Activated naive CD4-positive, alpha-beta T cell treated with Interleukin-2 at 50 U/mL for 16 hours (primary cell): ENCODE data around the gene MYOCOS.
"Not testable (repeated sequence)": the region's sequence is repeated elsewhere in the genome, so short reads cannot be mapped to it uniquely, and the experiment has no call there.

ENCODE experiments used
- DNase-seq: peaks from one replicate; pipeline ENCODE4 v3.0.0-alpha.2; 2020

The MYOCOS gene, protein sequence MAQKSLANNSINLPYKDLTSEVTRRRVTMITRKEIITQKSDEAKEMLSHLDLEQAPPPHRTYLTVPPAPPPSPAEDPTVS

DNA sequence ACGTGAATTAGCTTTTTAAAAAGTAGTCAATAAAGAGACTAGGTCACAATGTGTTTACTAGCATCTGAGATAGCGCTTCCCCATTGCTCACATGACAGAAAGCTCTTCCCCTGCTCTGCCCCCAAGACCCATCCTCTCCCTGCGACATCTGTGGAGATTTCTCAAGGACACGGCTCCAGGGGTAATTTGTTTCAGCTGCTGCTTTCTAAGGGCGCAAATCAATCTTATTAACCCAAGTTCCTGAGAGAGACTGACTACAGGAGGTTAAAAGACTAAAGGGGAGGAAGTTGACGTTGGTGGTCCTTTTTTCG, at the start of gene MYOCOS:
MYOCOS (plus strand) TSS at position 92 of the 311 bp plus-strand sequence. CDS start 1,641 bp downstream, outside the sequence.
- no peak for DNase-seq

DNA sequence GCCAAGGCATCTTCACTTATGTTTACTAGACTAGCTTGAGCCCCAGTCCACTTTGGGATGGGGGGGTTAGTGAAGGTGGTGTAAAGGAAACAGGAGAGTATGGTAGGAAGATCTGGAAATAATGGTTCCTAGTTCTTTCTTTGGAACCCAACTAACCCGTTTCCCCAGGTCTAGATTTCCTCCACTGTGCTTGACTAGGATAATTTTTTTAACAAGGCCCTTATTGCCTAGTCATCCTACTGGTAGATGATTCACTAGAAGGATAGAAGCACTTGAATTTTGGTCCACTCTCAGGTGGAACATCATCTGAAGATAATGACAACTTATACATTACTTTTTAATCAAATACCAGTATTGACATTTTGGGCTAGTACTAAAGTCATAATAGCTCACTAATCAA, 45.9 kb upstream of the MYOCOS start:
- no peak for DNase-seq

DNA sequence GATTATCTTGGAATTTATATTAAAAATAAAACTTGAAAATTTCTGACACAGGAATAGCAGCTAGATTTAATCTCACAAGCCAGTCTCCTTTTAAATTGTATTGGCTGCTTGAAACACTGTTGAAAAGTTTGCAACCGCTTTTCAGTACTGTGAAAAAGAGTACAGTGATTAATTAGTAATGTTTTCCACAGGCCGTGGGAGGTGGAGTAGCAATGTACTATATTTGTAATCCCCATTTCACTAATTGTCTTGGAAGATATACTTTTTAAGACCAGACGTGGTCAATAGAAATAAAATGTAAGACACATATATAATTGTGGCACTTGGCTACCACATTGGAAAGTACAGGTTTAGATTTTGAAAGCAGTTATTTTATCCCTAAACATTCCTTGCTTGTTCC, 40.8 kb upstream of the MYOCOS start:
- DNase-seq = no peak

DNA sequence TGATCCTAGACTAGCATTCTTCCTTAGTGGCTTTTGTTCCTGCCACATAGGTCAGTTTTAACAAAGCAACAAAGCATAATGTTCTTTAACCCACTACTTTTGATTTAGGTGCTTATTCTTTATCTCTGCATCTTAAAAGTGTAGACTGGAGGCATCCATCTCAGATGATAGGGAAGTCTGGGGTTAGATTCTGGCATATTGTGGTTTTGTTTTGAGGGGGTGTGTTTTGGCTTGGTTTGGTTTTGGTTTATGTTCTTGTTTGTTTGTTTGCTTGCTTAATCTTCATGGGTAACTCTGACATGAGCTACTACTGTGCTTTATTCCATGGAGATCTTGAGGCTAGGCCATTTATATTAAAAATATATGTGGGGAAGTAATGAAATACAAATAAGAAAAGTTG, 40.3 kb upstream of the MYOCOS start:
- no peak for DNase-seq

DNA sequence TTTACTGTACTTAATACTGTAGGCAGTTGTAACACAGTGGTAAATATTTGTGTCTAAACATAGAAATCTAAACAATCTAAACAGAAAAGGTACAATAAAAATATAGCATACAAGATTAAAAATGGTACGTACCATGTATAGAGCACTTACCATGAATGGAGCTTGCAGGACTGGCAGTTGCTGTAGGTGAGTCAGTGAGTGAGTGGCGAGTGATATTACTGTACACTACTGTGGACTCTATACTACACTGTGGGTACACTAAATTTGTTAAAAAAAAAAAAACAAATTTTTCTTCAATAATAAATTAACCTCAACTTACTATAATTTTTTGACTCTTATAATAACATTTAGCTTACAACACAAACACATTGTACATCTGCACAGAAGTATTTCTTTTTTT, 39.5 kb upstream of the MYOCOS start:
- no peak for DNase-seq

DNA sequence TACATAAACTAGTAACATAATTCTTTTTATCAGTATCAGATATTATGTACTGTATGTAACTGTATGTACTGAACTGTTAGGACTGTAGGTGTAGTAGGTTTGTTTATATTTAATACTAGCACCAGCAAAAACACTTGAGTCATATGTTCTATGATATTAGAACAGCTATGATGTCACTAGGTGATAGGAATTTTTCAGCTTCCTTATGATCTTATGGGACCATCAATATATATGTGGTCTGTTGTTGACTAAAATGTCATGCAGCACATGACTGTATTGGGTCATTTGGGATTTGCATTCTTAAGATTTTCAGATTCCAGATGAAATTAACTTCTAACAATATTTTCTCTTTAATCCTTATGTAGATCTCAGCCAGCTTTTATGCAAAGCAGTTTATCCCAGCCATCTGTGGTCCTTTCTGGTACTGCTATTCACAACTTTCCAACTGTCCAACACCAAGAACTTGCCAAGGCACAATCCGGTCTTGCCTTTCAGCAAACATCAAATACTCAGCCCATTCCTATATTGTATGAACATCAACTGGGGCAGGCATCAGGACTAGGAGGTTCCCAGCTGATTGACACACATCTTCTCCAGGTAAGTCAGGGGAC, 38.3 kb upstream of the MYOCOS start:
- DNase-seq = no peak

DNA sequence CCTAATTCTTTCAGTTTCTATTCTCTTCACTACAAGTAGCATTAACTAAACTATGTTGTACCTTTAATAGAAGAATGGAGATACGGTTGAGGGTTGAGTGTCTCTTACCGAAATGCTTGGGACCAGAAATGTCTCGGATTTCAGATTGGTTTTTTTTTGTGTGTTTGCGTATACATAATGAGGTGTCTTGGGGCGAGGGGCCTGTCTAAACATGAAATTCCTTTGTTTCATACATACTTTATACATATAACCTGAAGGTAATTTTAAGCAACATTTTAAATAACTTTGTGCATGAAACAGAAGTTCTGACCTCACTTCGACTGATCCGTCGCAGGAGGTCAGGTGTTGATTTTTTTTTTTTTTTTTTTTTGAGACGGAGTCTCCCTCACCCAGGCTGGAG, 36.3 kb upstream of the MYOCOS start:
- no peak for DNase-seq

DNA sequence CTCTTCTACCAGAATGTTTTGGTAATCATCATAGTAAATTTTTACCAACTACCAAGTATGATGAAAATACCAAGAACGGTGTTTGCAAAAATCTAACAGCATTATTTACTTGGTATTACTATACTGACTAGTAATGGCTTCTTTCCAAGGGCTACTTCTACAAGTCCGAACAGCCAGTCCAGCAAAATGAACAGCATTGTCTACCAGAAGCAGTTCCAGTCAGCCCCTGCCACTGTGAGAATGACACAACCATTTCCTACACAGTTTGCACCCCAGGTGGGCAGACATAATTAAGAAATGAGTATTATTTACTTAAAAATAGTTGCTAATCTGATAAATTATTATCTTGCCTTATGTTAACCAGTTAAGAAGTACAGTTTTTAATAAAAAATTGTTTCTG, 33.8 kb upstream of the MYOCOS start:
- DNase-seq = no peak

DNA sequence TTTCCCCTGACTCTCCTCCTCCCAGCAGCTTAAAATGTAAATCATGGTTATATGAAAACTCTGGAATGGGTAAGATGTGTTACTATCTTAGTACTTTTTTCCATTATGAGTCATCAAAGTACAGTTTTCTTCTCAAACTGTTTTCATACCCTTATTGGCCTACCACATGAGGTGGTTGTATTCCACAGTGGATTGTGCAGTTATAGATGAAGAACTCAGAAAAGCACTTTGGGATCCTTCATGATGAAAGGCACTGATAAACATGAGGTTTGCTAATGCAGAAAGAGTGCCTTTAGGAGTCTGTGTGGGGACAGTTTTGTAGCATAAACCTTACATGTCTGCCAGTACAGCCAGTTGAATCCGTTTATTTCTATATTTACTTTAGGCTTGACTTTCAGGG, 32.0 kb upstream of the MYOCOS start:
- no peak for DNase-seq

DNA sequence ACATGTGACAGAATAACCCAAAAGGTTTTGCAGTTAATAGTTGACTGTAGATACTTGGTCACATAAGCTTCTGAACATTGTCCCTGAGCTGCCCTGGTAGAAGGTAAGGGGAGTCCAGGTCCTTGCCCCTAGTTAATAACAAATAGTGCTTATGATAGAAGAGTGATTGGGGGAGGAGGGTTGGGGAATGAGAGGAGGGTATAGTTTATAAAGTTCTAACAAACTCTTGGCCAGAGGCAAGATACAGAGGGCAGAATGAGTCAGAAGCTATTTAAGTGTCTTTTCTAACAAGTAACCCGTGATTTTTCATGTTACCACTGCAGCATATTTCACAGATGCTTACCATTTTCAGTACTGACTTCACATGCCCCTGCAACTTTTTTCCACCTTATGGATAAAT, 26.7 kb upstream of the MYOCOS start:
- no peak for DNase-seq

DNA sequence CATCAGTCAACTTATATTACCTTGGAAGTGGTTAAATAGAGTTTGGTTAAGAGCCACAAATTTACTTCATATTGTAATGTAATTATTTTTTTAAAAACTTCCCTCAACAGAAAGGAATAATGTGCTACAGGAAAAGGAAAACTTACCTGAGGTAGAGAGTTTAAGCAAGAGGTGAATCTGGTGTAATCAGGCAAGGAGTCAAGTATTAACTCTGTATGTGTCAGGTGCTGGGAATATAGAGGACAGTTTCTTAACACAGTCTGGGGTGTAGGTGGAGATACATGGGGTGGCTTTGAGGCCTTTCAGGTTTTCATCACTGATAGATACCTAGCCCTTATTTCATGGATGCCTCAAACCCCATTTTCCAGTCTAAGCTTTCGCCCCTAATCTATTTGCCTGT, 25.9 kb upstream of the MYOCOS start:
- no peak for DNase-seq

DNA sequence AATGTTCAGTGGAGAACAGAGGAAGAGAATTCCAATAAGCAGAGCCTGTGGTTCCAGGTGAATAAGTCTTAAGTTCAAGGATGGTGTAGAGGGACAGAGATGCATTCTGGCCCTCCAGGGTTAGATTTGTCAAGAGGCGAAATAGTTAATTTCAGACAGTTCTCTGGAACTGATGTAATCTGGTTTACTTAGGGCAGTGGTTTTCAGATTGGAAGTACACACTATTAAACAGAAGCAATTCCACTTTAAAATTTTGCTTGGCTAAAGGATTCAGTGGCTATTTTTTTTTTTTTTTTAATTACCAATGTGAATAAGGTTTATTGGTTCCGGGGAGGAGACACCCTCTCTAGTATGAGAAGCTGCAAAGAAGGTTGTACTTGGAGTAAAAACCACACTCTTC, 25.3 kb upstream of the MYOCOS start:
- DNase-seq = no peak

DNA sequence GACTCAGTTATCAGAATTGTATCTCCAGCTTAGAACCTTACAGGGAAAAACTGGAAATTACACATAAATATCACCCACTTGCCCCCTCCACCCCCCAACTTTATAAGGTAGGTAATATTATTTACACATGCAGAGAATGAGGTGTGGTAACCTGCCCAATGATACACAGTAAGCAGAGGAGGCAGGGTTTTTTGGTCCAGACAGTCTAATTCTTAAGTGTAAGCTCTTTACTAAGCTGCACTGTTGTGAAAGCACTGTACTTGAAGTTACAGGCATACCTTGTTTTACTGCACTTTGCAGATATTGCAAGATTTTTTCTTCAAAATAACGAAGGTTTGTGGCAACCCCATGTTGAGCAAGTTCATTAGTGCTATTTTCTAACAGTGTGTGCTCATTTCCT, 24.8 kb upstream of the MYOCOS start:
- no peak for DNase-seq

DNA sequence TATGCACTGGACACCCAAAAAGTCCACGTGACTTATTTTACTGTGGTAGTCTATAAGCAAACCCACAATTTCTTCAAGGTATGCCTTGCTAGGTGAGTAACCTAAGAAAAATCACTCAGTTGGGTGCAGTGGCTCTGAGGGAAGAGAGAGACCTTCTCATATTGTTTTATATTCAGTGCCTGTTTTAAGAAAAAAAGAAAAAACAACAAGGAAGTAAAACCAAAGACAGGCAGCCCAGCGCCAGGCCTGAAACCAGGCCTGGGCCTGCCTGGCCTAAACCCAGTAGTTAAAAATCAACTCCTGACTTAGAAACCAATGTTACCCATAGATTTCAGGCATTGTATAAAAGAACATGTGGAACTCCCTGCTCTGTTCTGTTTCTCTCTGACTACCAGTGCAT, 21.7 kb upstream of the MYOCOS start:
- DNase-seq = not testable (repeated sequence)

DNA sequence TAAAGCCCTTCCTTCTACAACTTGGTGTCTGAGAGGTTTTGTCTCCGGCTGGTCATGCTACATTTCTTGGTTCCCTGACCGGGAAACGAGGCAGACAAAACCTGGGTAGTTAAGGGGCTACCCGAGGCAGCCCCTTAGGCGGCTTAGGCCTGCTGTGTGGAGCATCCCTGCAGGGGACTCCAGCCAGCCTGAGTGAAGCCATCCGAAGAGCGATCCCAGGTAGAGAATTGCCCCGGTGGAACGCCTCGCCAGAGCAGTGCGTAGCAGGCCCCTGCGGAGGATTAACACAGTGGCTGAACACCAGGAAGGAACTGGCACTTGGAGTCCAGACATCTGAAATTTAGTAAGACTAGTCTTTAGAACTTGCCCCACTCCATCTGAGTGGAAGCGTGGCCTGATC, 21.2 kb upstream of the MYOCOS start:
- DNase-seq = no peak

DNA sequence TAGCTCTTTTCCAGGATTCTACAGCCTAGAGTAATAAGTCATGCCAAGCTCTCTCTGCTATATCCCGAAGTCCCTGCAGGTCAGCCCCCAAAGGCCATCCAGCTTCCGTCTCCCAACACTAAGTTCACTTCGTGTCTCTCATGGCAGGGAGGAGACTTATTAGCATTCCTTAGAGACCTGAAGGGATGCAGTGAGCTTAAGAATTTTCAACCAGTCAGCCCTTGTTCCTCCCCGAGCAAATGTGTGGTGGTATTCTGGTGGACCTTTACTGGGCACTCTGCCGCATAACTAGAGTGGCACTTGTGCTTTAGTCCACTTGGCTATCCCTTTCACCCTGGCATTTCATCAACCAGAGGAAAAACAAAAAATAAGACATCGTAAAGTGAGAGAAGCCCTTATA, 19.0 kb upstream of the MYOCOS start:
- DNase-seq = not testable (repeated sequence)

DNA sequence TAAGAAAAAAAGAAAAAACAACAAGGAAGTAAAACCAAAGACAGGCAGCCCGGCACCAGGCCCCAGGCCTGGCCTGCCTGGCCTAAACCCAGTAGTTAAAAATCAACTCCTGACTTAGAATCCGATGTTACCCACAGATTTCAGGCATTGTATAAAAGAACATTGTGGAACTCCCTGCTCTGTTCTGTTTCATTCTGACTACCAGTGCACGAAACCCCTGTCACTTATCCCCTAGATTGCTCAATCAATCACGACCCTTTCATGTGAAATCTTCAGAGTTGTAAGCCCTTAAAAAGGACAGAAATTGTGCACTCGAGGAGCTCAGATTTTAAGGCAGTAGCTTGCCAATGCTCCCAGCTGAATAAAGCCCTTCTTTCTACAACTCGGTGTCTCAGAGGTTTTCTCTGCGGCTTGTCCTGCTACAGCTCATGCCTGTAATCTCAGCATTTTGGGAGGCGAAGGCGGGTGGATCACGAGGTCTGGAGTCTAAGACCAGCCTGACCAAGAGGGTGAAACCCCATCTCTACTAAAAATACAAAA, 15.6 kb upstream of the MYOCOS start:
- no peak for DNase-seq

DNA sequence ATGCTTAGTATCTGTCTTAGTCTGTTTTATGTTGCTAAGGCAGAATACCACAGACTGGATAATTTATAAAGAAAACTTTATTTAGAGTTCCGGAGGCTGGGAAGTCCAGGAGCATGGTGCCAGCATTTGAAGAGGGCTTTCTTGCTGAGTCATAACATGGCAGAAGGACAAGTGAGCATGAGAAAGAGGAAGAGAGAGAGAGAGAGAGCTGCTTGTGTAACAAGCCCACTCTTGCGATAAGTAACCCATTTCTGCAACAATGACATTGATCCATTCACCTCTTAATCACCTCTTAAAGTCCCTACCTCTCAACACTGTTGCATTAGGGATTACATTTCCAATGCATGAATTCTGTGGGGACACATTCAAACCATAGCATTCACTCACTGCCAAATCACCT, 11.7 kb upstream of the MYOCOS start:
- DNase-seq = no peak

DNA sequence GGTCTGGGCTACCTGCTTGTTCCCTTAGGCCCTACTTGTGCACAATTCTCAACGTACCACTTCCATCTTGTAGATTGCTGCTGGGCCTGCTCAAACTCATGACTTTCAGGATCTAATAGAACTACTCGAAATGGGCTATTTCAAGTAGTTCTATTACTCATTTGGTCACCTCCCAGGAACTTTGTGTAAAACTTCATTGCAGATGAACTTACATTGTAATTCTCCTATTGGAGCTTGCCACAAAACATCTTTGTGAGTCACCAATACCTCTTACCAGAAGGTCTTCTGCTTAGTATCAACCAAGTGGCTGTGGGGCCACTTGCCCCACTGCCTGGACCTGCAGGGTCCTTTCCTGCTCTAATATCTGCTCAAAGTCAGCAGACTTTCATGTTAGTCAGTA, 10.7 kb upstream of the MYOCOS start:
- DNase-seq = no peak

DNA sequence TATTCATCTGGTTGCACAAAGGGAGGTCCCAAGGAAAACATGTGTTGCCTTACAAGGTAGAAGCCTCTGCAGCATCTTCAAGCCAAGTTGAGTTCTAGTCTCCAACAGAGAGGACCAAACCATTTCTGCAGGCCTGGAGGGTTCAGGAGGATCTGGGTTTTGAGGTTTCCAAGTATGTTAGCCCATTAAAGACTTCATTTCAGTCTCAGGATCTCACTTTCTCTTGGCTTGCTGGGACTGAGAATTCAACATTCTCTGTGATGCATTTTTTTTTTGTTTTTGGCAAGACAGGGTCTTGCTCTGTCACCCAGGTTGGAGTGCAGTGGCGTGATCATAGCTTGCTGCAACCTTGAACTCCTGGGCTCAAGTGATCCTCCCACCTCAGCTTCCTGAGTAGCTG, 8.8 kb upstream of the MYOCOS start:
- no peak for DNase-seq

DNA sequence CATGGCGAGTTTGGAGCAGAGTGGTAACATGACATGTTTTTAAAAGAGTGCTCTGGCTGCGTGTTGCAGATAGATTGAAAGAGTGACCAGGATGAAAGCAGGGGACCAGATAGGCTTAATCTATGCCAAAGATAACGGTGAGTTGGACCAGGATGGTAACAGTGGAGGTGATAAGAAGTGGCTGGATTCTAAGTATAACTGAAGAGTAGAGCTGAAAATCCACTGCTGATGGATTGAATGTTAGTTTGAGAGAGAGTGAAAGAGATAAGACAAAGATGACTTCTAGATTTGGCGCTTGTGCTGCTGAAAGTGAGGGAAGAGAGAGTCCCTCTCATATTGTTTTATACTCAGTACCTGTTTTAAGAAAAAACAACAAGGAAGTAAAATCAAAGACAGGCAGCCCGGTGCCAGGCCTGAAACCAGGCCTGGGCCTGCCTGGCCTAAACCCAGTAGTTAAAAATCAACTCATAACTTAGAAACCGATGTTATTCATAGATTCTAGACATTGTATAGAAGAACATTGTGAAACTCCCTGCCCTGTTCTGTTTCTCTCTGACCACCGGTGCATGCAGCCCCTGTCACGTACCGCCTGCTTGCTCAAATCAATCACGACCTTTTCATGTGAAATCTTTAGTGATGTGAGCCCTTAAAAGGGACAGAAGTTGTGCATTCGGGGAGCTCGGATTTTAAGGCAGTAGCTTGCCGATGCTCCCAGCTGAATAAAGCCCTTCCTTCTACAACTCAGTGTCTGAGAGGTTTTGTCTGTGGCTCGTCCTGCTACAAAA, 6.7 kb upstream of the MYOCOS start:
- DNase-seq = not testable (repeated sequence)

DNA sequence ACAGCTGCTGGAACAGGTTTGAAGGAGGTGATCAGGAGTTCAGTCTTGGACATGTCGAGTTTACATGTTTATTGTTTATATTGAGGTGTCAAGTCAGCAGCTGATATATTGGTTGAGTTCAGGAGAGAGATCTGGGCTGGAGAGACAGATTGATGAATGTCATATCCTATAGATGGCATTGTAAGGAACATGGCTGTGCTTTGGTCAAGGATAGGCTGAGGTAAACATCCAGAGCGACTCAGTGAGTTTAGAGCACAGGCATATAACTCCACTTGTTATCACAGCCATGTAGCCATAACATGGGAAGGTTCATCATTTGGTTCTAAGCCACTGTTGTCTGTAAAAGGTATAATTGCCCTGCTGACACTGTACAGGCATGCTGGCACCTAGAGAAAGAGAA, 5.5 kb upstream of the MYOCOS start:
- DNase-seq = no peak

DNA sequence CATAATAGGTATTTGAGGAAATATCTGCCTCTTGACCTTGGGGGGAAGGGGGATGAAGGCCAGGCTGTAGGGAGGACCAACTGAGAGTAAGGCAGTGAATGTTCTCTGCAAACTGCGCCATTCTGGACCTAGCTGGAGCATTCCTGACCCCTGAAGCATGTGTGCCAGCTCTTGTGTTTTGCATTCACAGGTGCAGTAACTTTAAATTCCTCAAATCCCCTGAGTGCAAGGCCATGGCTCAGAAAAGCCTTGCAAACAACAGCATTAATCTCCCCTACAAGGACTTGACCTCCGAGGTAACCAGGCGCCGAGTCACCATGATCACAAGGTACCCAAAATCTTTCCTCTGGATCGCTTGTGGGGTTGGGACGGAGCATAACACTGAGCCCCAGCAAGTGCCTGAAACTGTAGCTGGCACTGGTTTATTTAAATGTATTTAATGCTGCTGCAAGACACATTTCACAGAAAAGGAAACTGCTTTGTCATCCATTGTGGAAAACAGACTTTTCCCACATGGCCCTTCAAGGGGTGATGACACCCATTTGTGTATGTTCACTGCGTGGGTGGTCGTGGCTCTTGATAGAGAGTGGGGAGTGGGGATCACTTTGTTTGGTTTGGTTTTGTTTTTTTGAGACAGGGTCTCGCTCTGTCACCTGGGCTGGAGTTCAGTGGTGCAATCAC, 1.7 kb downstream of the MYOCOS start:
- DNase-seq = no peak

DNA sequence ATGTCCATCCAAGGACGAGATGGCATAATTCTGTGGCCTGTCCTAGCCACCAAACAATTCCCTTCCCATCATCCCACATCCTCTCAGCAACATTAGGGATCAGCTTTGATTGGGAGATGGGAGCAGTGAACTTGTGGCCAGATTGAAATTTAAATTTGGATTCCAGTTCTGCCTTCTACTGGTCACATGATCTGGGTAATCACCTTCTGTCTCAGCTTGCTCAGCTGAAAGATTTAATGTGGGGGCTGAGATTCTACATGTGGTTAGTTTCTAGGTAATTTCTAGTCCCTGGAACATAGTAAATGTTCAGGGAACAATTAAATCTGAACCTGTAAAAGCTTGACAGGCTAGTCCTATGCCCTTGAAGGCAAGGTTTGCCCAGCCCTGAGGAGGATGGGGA, 3.2 kb downstream of the MYOCOS start:
- no peak for DNase-seq
